HepG2 (cell line): Measurements from ENCODE around the gene FBXO24. TPM values are rescaled to one million over a fixed set of nuclear protein-coding genes. Genes with fewer than 3 reads are reported as not detected.

Experiments used
- ATM ChIP-seq: fragments of 450-650 bp; IDR thresholded peaks from 2 replicates; pipeline ENCODE4 v1.7.1; 2017; ENCODE audit warnings: mild to moderate bottlenecking, borderline replicate concordance
- BRD4 ChIP-seq: sonication (generic); formaldehyde crosslinking; IDR thresholded peaks from 2 replicates; pipeline ENCODE4 v1.4.0; 2020; ENCODE audit warnings: missing genetic modification reagents
- CBFB ChIP-seq: sonication (generic); formaldehyde crosslinking; IDR thresholded peaks from 2 replicates; pipeline ENCODE4 v1.4.0; 2020; ENCODE audit warnings: missing genetic modification reagents
- ELF1 ChIP-seq: sonication (generic); formaldehyde crosslinking; IDR thresholded peaks from 2 replicates; pipeline ENCODE4 v1.4.0; 2020; ENCODE audit warnings: missing genetic modification reagents
- FOXO1 ChIP-seq: sonication (generic); formaldehyde crosslinking; IDR thresholded peaks from 2 replicates; pipeline ENCODE4 v1.4.0; 2020; ENCODE audit warnings: missing genetic modification reagents
- MBD4 ChIP-seq: IDR thresholded peaks from 2 replicates; pipeline ENCODE4 v1.6.1; 2012; ENCODE audit warnings: low read length, inconsistent platforms, borderline replicate concordance
- TEAD2 ChIP-seq: sonication (generic); formaldehyde crosslinking; IDR thresholded peaks from 2 replicates; pipeline ENCODE4 v1.9.0; 2021; ENCODE audit warnings: missing genetic modification reagents
- ZNF296 ChIP-seq: sonication (generic); formaldehyde crosslinking; conservative IDR thresholded peaks from 2 replicates; pipeline ENCODE4 v1.5.0; 2020; ENCODE audit warnings: mild to moderate bottlenecking, missing genetic modification reagents
- ZNF331 ChIP-seq: sonication (generic); formaldehyde crosslinking; IDR thresholded peaks from 2 replicates; pipeline ENCODE4 v1.4.0; 2020; ENCODE audit warnings: missing genetic modification reagents
- ZNF780A ChIP-seq: sonication (generic); formaldehyde crosslinking; IDR thresholded peaks from 2 replicates; pipeline ENCODE4 v1.8.0; 2022; ENCODE audit warnings: mild to moderate bottlenecking, missing genetic modification reagents, moderate library complexity
- polyA plus RNA-seq, 8 experiments: library from polyadenylated mRNA; depleted of rRNA in 3 of 8; stranded (reverse) in 7 of 8; unstranded in 1 of 8; fragments of >200 nt; fragmentation: Illumina TruSeq in 4 of 8; extraction: Trizol in 4 of 8; gene quantifications; 2 replicates each; pipeline versions ENCODE4 v1.2.1 to v1.2.3, GENCODE V29; 2011 to 2016; ENCODE audit warnings: low read depth in 4 of 8, missing spikeins in 1 of 8, mixed read lengths in 1 of 8; ENCODE audit not compliant: insufficient read depth in 1 of 8
- total RNA-seq, 5 experiments: library from RNA; depleted of rRNA; stranded (reverse); fragments of >200 nt; fragmentation: Illumina TruSeq; extraction: Trizol; gene quantifications; 2 replicates each; pipeline ENCODE4 v1.2.3, GENCODE V29; 2016; ENCODE audit warnings: low read depth in 1 of 5
- TF ChIP-seq, protein P1 (sequence below): sonication (generic); formaldehyde crosslinking; IDR thresholded peaks from 2 replicates; pipeline ENCODE4 v1.4.0; 2020; ENCODE audit warnings: missing genetic modification reagents, mild to moderate bottlenecking, borderline replicate concordance
- TF ChIP-seq, protein P2 (sequence below): sonication (generic); formaldehyde crosslinking; IDR thresholded peaks from 2 replicates; pipeline ENCODE4 v1.8.1; 2023; ENCODE audit warnings: mild to moderate bottlenecking, missing genetic modification reagents, borderline replicate concordance
- TF ChIP-seq, protein P3 (sequence below): sonication (generic); formaldehyde crosslinking; IDR thresholded peaks from 2 replicates; pipeline ENCODE4 v1.4.0; 2020; ENCODE audit warnings: missing genetic modification reagents
- TF ChIP-seq, protein P4 (sequence below): sonication (generic); formaldehyde crosslinking; IDR thresholded peaks from 2 replicates; pipeline ENCODE4 v1.5.0; 2020; ENCODE audit warnings: missing genetic modification reagents, mild to moderate bottlenecking, borderline replicate concordance
- TF ChIP-seq, protein P5 (sequence below): sonication (generic); formaldehyde crosslinking; IDR thresholded peaks from 2 replicates; pipeline ENCODE4 v1.8.1; 2023; ENCODE audit warnings: missing genetic modification reagents, mild to moderate bottlenecking, borderline replicate concordance
- TF ChIP-seq, protein P6 (sequence below): sonication (generic); formaldehyde crosslinking; IDR thresholded peaks from 2 replicates; pipeline ENCODE4 v1.4.0; 2020; ENCODE audit warnings: missing genetic modification reagents

The FBXO24 gene
- total and polyA plus RNA-seq, 2 of the 13 experiments (the other 11 are each of a cell fraction or from before 2014, with no cell fraction given), result 0.20 to 0.55 TPM

DNA sequence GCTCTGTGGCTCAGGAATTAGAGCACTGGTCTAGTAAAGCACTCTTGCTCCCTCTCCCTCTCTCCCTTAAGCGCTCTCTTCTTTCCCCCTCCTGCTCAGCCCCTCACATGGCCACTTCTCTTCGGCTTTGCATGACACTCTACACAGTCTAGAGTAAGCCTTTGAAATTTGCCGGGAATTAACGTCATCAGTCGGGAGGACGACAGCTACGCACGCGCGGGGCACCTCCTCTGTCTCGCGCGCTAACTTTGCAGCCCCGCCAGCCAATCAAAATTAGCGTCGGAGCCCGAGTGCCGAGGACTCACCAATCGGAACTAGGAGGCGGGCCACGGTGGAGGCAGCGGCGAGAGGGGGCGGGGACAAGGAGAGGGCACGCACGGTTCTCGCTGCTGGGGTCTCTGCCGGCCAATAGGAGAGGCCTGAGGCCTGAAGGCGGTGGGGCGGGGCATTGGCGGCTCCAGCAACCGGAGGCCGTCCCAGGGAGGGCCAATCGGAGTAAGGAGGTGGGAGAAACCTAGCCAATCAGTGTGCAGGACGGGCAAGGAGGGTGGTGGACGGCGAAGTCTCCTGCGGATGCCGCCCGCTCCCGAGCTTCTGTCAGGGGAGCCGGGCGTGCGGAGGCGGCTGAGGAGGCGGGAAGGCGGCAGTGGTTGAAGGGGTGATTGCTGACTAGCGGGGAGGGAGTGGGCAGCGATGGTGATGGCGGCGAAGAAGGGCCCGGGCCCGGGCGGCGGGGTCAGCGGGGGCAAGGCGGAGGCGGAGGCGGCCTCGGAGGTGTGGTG, 47.3 kb upstream of the FBXO24 start, which contains the start of gene AGFG2 (continued):
- TF ChIP-seq, protein P1, sequence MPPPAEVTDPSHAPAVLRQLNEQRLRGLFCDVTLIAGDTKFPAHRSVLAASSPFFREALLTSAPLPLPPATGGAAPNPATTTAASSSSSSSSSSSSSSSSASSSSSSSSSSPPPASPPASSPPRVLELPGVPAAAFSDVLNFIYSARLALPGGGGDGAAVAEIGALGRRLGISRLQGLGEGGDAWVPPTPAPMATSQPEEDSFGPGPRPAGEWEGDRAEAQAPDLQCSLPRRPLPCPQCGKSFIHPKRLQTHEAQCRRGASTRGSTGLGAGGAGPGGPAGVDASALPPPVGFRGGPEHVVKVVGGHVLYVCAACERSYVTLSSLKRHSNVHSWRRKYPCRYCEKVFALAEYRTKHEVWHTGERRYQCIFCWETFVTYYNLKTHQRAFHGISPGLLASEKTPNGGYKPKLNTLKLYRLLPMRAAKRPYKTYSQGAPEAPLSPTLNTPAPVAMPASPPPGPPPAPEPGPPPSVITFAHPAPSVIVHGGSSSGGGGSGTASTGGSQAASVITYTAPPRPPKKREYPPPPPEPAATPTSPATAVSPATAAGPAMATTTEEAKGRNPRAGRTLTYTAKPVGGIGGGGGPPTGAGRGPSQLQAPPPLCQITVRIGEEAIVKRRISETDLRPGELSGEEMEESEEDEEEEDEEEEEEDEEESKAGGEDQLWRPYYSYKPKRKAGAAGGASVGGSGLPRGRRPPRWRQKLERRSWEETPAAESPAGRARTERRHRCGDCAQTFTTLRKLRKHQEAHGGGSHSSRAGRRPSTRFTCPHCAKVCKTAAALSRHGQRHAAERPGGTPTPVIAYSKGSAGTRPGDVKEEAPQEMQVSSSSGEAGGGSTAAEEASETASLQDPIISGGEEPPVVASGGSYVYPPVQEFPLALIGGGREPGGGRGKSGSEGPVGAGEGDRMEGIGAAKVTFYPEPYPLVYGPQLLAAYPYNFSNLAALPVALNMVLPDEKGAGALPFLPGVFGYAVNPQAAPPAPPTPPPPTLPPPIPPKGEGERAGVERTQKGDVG (CRISPR knock-in tag), result no peak
- TF ChIP-seq TEAD2 (CRISPR knock-in tag) (no peak), ZNF296 (no peak; the same call in 1 of the 2 replicates), ZNF780A (CRISPR knock-in tag) (no peak), MBD4 (no peak), CBFB (CRISPR knock-in tag) (no peak), ATM (no peak), ELF1 (CRISPR knock-in tag) (no peak), FOXO1 (CRISPR knock-in tag) (no peak; the same call in 1 of the 2 replicates), ZNF331 (CRISPR knock-in tag) (peak; percentile 41), BRD4 (0 out of 2 replicates have a peak, but pooled peaks have one; percentile 46)
- TF ChIP-seq, protein P2, sequence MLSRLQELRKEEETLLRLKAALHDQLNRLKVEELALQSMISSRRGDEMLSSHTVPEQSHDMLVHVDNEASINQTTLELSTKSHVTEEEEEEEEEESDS (CRISPR knock-in tag), result 0 out of 2 replicates have a peak, but pooled peaks have one; percentile 48
- TF ChIP-seq, protein P3, sequence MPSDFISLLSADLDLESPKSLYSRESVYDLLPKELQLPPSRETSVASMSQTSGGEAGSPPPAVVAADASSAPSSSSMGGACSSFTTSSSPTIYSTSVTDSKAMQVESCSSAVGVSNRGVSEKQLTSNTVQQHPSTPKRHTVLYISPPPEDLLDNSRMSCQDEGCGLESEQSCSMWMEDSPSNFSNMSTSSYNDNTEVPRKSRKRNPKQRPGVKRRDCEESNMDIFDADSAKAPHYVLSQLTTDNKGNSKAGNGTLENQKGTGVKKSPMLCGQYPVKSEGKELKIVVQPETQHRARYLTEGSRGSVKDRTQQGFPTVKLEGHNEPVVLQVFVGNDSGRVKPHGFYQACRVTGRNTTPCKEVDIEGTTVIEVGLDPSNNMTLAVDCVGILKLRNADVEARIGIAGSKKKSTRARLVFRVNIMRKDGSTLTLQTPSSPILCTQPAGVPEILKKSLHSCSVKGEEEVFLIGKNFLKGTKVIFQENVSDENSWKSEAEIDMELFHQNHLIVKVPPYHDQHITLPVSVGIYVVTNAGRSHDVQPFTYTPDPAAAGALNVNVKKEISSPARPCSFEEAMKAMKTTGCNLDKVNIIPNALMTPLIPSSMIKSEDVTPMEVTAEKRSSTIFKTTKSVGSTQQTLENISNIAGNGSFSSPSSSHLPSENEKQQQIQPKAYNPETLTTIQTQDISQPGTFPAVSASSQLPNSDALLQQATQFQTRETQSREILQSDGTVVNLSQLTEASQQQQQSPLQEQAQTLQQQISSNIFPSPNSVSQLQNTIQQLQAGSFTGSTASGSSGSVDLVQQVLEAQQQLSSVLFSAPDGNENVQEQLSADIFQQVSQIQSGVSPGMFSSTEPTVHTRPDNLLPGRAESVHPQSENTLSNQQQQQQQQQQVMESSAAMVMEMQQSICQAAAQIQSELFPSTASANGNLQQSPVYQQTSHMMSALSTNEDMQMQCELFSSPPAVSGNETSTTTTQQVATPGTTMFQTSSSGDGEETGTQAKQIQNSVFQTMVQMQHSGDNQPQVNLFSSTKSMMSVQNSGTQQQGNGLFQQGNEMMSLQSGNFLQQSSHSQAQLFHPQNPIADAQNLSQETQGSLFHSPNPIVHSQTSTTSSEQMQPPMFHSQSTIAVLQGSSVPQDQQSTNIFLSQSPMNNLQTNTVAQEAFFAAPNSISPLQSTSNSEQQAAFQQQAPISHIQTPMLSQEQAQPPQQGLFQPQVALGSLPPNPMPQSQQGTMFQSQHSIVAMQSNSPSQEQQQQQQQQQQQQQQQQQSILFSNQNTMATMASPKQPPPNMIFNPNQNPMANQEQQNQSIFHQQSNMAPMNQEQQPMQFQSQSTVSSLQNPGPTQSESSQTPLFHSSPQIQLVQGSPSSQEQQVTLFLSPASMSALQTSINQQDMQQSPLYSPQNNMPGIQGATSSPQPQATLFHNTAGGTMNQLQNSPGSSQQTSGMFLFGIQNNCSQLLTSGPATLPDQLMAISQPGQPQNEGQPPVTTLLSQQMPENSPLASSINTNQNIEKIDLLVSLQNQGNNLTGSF (CRISPR knock-in tag), result no peak; the same call in 1 of the 2 replicates
- TF ChIP-seq, protein P4, sequence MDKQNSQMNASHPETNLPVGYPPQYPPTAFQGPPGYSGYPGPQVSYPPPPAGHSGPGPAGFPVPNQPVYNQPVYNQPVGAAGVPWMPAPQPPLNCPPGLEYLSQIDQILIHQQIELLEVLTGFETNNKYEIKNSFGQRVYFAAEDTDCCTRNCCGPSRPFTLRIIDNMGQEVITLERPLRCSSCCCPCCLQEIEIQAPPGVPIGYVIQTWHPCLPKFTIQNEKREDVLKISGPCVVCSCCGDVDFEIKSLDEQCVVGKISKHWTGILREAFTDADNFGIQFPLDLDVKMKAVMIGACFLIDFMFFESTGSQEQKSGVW, result no peak
- TF ChIP-seq, protein P5, sequence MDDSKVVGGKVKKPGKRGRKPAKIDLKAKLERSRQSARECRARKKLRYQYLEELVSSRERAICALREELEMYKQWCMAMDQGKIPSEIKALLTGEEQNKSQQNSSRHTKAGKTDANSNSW (CRISPR knock-in tag), result no peak
- TF ChIP-seq, protein P6, sequence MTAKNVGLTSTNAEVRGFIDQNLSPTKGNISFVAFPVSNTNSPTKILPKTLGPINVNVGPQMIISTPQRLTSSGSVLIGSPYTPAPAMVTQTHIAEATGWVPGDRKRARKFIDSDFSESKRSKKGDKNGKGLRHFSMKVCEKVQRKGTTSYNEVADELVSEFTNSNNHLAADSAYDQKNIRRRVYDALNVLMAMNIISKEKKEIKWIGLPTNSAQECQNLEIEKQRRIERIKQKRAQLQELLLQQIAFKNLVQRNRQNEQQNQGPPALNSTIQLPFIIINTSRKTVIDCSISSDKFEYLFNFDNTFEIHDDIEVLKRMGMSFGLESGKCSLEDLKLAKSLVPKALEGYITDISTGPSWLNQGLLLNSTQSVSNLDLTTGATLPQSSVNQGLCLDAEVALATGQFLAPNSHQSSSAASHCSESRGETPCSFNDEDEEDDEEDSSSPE (CRISPR knock-in tag), result peak; percentile 99
